ENCODE results near the gene NKD2.

DNA sequence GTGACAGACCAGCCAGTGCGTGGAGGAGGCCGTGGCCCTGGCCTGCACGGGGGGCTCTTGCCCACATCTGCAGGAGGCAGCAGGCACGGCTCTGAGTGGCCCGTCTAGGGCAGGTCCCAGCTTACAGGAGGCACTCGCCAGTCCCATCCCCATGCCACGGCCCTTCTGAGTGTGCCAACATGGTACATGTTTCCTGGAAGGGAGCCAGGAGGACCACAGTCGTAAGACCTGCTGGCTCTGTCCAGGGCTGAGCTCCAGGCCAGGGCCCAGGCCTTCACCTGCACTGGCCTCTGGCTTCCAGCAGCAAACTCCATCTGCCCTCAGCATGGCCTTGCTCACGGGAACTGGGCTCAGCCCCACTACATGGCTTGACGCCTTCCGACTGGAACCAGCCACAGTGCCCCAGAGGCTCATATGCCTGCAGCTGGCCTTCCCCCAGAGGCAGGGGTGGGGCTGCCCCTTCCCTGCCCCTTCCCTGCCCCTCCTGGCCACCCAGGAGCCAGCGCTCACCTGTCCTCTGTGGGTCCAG lies 3.8 kb downstream of the NKD2 start:
- TF ChIP-seq NFE2L2 (IDR thresholded peaks at IDR 0.05; ENCODE audit: low read depth, low read length) (no peak), RAD21 (IDR thresholded peaks at IDR 0.05; ENCODE audit: low read length) (no peak), POLR2A (IDR thresholded peaks at IDR 0.05; ENCODE audit: low read depth, low read length) (no peak), RFX5 (IDR thresholded peaks at IDR 0.05; ENCODE audit: low read depth, low read length) (no peak), FOS (IDR thresholded peaks at IDR 0.05; ENCODE audit: low read depth, low read length) (no peak), BHLHE40 (IDR thresholded peaks at IDR 0.05; ENCODE audit: low read depth, low read length) (no peak), SMC3 (IDR thresholded peaks at IDR 0.05; ENCODE audit: low read depth, low read length) (no peak), CEBPB (IDR thresholded peaks at IDR 0.05; ENCODE audit: low read depth, low read length) (no peak), CHD1 (IDR thresholded peaks at IDR 0.05; ENCODE audit: low read depth, low read length) (no peak), RCOR1 (IDR thresholded peaks at IDR 0.05; ENCODE audit: insufficient replicate concordance, low read length) (no peak), MAFK (IDR thresholded peaks at IDR 0.05; ENCODE audit: low read depth, low read length) (no peak)
- TF ChIP-seq, protein P1, sequence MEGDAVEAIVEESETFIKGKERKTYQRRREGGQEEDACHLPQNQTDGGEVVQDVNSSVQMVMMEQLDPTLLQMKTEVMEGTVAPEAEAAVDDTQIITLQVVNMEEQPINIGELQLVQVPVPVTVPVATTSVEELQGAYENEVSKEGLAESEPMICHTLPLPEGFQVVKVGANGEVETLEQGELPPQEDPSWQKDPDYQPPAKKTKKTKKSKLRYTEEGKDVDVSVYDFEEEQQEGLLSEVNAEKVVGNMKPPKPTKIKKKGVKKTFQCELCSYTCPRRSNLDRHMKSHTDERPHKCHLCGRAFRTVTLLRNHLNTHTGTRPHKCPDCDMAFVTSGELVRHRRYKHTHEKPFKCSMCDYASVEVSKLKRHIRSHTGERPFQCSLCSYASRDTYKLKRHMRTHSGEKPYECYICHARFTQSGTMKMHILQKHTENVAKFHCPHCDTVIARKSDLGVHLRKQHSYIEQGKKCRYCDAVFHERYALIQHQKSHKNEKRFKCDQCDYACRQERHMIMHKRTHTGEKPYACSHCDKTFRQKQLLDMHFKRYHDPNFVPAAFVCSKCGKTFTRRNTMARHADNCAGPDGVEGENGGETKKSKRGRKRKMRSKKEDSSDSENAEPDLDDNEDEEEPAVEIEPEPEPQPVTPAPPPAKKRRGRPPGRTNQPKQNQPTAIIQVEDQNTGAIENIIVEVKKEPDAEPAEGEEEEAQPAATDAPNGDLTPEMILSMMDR (conservative IDR thresholded peaks at IDR 0.05; ENCODE audit: low read depth, low read length): no peak
- TF ChIP-seq, protein P2, sequence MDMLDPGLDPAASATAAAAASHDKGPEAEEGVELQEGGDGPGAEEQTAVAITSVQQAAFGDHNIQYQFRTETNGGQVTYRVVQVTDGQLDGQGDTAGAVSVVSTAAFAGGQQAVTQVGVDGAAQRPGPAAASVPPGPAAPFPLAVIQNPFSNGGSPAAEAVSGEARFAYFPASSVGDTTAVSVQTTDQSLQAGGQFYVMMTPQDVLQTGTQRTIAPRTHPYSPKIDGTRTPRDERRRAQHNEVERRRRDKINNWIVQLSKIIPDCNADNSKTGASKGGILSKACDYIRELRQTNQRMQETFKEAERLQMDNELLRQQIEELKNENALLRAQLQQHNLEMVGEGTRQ (IDR thresholded peaks at IDR 0.05; ENCODE audit: low read depth, low read length): no peak

Measured in IMR-90 (cell line).